Placental pericyte (primary cell): Measurements from ENCODE around the gene DHX8. TPM values are rescaled to one million over a fixed set of nuclear protein-coding genes. Genes with fewer than 3 reads are reported as not detected.

Experiments
- small RNA-seq: library from RNA; depleted of rRNA; stranded (forward); fragments of <200 nt; gene quantifications from one replicate; pipeline ENCODE3, GENCODE V24; 2012; ENCODE audit warnings: low replicate concordance
- total RNA-seq: library from RNA; depleted of rRNA; stranded (reverse); fragments of >200 nt; gene quantifications from 2 replicates; pipeline ENCODE4 v1.2.3, GENCODE V29; 2012

Gene DHX8
- total RNA-seq: 49.0 and 54.3 TPM in 2 replicates

GRCh38 chr17:43483674-43484551 lies at the start of gene DHX8:
Gene DHX8 (plus strand): TSS chr17:43483975. CDS start chr17:43484038, 63 bp downstream.

GRCh38 chr17:43546319-43547188 lies 62.8 kb downstream of the DHX8 start, which contains the start of gene ETV4:
Gene ETV4 (minus strand): TSS chr17:43546340. CDS start chr17:43545617, 723 bp downstream.

Small RNAs within 50 kb of the gene (small RNA-seq; reads per million reads assigned to genes)
- not detected for gene RNU6-406P
- gene RNU6-971P: not detected

Other genes with a start within 250 kb of the DHX8 start
- not detected in 2 replicates for gene RNU2-1, start 250.0 kb upstream of the DHX8 start, total RNA-seq
- gene ARL4D, start 85.0 kb upstream of the DHX8 start, total RNA-seq: 6.0 and 16.6 TPM in 2 replicates
- gene ETV4, start 62.4 kb downstream of the DHX8 start, total RNA-seq: 9.4 and 26.1 TPM in 2 replicates
- gene MEOX1, start 177.9 kb downstream of the DHX8 start, total RNA-seq: 0.22 and 6.6 TPM in 2 replicates